Stimulated activated CD8-positive, alpha-beta memory T cell treated with anti-CD3 and anti-CD28 coated beads, Interleukin-15, amount 100 ng/mL, for 1 hour (primary cell): ENCODE measurements around the gene MLEC.
"Not testable (repeated sequence)": the region's sequence is repeated elsewhere in the genome, so short reads cannot be mapped to it uniquely, and the experiment has no call there.

ENCODE experiments used
- DNase-seq: peaks from one replicate; pipeline ENCODE4 v3.0.0-alpha.2; 2020; ENCODE audit warnings: low read depth

Gene MLEC

GRCh38 chr12:120663741-120664140 is 23.2 kb upstream of the MLEC start:
- DNase-seq = no peak

- no peak for DNase-seq
Measured at GRCh38 chr12:120666571-120667390, 20.2 kb upstream of the MLEC start.

- no peak for DNase-seq
Measured at GRCh38 chr12:120668091-120668867, 18.7 kb upstream of the MLEC start.

- DNase-seq = no peak
Measured at GRCh38 chr12:120668868-120669840, 17.8 kb upstream of the MLEC start.

GRCh38 chr12:120670237-120670636 is 16.7 kb upstream of the MLEC start:
- DNase-seq = not testable (repeated sequence)

- DNase-seq = no peak
Measured at GRCh38 chr12:120670667-120671066, 16.3 kb upstream of the MLEC start.

- no peak for DNase-seq
Measured at GRCh38 chr12:120674097-120674636, 12.8 kb upstream of the MLEC start.

GRCh38 chr12:120677765-120678473 is 9.0 kb upstream of the MLEC start:
- no peak for DNase-seq

GRCh38 chr12:120678572-120678971 is 8.4 kb upstream of the MLEC start:
- DNase-seq = no peak

GRCh38 chr12:120680165-120680738 is 6.7 kb upstream of the MLEC start:
- no peak for DNase-seq

GRCh38 chr12:120684523-120684932 is 2.4 kb upstream of the MLEC start:
- DNase-seq = no peak

- no peak for DNase-seq
Measured at GRCh38 chr12:120685522-120685921, 1.4 kb upstream of the MLEC start.

- DNase-seq = peak; percentile 92
Measured at GRCh38 chr12:120686151-120686689, 729 bp upstream of the MLEC start.

GRCh38 chr12:120687578-120688289 is 785 bp downstream of the MLEC start:
- DNase-seq = no peak

- no peak for DNase-seq
Measured at GRCh38 chr12:120688527-120689071, 1.6 kb downstream of the MLEC start.

GRCh38 chr12:120689397-120690082 is 2.6 kb downstream of the MLEC start:
- DNase-seq = no peak

GRCh38 chr12:120690083-120690450 is 3.1 kb downstream of the MLEC start:
- no peak for DNase-seq

GRCh38 chr12:120690978-120691377 is 4.0 kb downstream of the MLEC start:
- DNase-seq = no peak

- no peak for DNase-seq
Measured at GRCh38 chr12:120692524-120693033, 5.6 kb downstream of the MLEC start.
